MM.1S (cell line): ENCODE results near the gene LMTK2.

Experiments used
- DNase-seq: peaks from one replicate; pipeline ENCODE4 v3.0.0-alpha.2; 2015
- H2AFZ ChIP-seq: fragments of 300-600 bp; sonication (generic); 2 replicates; pipeline ENCODE4 v1.6.0; 2016; ENCODE audit warnings: antibody characterized with exemption, low read length
- H3F3A ChIP-seq: fragments of 300-600 bp; sonication (generic); 2 replicates; pipeline ENCODE4 v1.6.1; 2016; ENCODE audit warnings: mild to moderate bottlenecking, antibody characterized with exemption, low read length, moderate library complexity, mixed read lengths; ENCODE audit not compliant: insufficient read depth
- H3K27ac ChIP-seq: fragments of 300-600 bp; sonication (generic); 2 replicates; pipeline ENCODE4 v1.5.1; 2016; ENCODE audit warnings: mild to moderate bottlenecking, low read length
- H3K27me3 ChIP-seq: fragments of 300-600 bp; sonication (generic); replicated peaks from 2 replicates; pipeline ENCODE4 v1.6.0; 2016; ENCODE audit warnings: low read length; ENCODE audit not compliant: insufficient read depth
- H3K36me3 ChIP-seq: fragments of 300-600 bp; sonication (generic); replicated peaks from 2 replicates; pipeline ENCODE4 v1.6.1; 2016; ENCODE audit warnings: mild to moderate bottlenecking, low read length, mixed read lengths; ENCODE audit not compliant: insufficient read depth
- H3K4me1 ChIP-seq: fragments of 300-600 bp; sonication (generic); 2 replicates; pipeline ENCODE4 v1.6.1; 2016; ENCODE audit warnings: low read length, mixed read lengths
- H3K4me2 ChIP-seq: fragments of 300-600 bp; sonication (generic); 2 replicates; pipeline ENCODE4 v1.6.0; 2016; ENCODE audit warnings: low read depth, low read length
- H3K4me3 ChIP-seq: fragments of 300-600 bp; sonication (generic); 2 replicates; pipeline ENCODE4 v1.5.1; 2016; ENCODE audit warnings: low read length, mixed read lengths
- H3K79me2 ChIP-seq: fragments of 300-600 bp; sonication (generic); 2 replicates; pipeline ENCODE4 v1.6.1; 2016; ENCODE audit warnings: mixed run types, low read length, mixed read lengths
- H3K9ac ChIP-seq: fragments of 300-600 bp; sonication (generic); 2 replicates; pipeline ENCODE4 v1.6.1; 2016; ENCODE audit warnings: low read length, mixed read lengths
- H3K9me2 ChIP-seq: fragments of 300-600 bp; sonication (generic); replicated peaks from 2 replicates; pipeline ENCODE4 v1.6.1; 2016; ENCODE audit warnings: mild to moderate bottlenecking, low read length, mixed read lengths; ENCODE audit not compliant: insufficient read depth
- H3K9me3 ChIP-seq: fragments of 300-600 bp; sonication (generic); replicated peaks from 2 replicates; pipeline ENCODE4 v1.6.1; 2016; ENCODE audit warnings: mild to moderate bottlenecking, low read length, mixed read lengths; ENCODE audit not compliant: insufficient read depth
- H4K20me1 ChIP-seq: fragments of 300-600 bp; sonication (generic); 2 replicates; pipeline ENCODE4 v1.6.1; 2016; ENCODE audit warnings: mild to moderate bottlenecking, low read length, moderate library complexity, mixed read lengths; ENCODE audit not compliant: insufficient read depth
- EZH2 ChIP-seq: fragments of 300-600 bp; sonication (generic); optimal IDR thresholded peaks from 2 replicates; pipeline ENCODE3; 2017; ENCODE audit warnings: low read depth, mild to moderate bottlenecking, antibody characterized with exemption, low read length, mixed read lengths
- EZH2phosphoT487 ChIP-seq: fragments of 300-600 bp; sonication (generic); IDR thresholded peaks from 2 replicates; pipeline ENCODE4 v1.6.1; 2018; ENCODE audit warnings: antibody characterized with exemption, low read length
- TF ChIP-seq, protein P1 (sequence below): fragments of 300-600 bp; sonication (generic); IDR thresholded peaks from 2 replicates; pipeline ENCODE4 v1.5.1; 2016; ENCODE audit warnings: antibody characterized with exemption, low read length, mixed read lengths

Gene LMTK2

DNA sequence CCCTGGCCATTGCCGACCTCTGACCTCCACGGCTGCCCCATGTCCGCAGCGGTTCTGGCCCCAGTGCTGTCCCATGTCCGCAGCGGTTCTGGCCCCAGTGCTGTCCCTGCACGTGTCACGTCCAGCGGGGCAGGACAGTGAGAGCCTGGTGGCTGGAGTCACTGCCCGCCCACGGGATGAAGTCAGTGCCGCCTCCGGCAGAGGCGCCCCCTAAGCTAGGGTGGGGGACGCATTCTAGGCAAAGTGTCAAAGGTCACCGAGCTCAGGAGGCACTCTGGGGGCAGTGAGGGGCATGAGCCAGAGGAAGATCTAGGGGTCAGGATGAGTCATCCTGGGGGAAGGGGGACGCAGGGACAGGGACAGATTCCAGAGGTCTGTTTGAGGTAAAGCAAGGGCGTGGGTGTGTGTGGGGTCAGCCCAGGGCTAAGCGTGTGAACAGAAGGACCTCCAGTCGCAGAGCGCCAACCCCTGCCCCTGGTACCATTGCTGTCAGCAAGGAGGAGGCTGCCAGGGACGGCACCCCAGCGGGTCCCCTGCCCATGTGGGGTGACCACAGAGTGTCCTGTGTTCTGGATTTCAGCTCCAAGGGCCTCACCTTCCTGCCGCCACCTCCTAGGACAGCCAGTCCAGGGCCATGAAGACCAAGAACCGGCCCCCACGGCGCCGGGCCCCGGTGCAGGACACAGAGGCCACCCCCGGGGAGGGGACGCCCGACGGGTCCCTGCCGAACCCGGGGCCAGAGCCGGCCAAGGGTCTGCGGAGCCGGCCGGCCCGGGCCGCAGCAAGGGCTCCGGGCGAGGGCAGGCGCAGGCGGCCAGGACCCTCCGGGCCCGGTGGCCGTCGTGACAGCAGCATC, 105.2 kb downstream of the LMTK2 start:
- TF ChIP-seq EZH2phosphoT487, result no peak
- no peak for TF ChIP-seq EZH2
- TF ChIP-seq, protein P1, sequence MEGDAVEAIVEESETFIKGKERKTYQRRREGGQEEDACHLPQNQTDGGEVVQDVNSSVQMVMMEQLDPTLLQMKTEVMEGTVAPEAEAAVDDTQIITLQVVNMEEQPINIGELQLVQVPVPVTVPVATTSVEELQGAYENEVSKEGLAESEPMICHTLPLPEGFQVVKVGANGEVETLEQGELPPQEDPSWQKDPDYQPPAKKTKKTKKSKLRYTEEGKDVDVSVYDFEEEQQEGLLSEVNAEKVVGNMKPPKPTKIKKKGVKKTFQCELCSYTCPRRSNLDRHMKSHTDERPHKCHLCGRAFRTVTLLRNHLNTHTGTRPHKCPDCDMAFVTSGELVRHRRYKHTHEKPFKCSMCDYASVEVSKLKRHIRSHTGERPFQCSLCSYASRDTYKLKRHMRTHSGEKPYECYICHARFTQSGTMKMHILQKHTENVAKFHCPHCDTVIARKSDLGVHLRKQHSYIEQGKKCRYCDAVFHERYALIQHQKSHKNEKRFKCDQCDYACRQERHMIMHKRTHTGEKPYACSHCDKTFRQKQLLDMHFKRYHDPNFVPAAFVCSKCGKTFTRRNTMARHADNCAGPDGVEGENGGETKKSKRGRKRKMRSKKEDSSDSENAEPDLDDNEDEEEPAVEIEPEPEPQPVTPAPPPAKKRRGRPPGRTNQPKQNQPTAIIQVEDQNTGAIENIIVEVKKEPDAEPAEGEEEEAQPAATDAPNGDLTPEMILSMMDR, result no peak
- no peaks in the 10 kb centered on the region for H3K4me1 ChIP-seq
- peak overlapping the region; percentile 23; the same call in 1 of the 2 replicates for H3K27ac ChIP-seq
- no peaks in the 10 kb centered on the region for H3K9me3 ChIP-seq
- peak overlapping the region; percentile 83 for H3K4me2 ChIP-seq
- H3F3A ChIP-seq, result peaks cover 9% of the 10 kb centered on the region; the same call in 1 of the 2 replicates
- H3K79me2 ChIP-seq, result peaks cover 25% of the 10 kb centered on the region
- H3K9me2 ChIP-seq, result no peaks in the 10 kb centered on the region
- peak overlapping the region; percentile 68 for H2AFZ ChIP-seq
- no peak for DNase-seq
- H3K9ac ChIP-seq, result peak overlapping the region; percentile 94
- peak overlapping the region; percentile 83 for H3K4me3 ChIP-seq
- no peaks in the 10 kb centered on the region for H3K36me3 ChIP-seq
- no peaks in the 10 kb centered on the region for H3K27me3 ChIP-seq
- H4K20me1 ChIP-seq, result no peaks in the 10 kb centered on the region

DNA sequence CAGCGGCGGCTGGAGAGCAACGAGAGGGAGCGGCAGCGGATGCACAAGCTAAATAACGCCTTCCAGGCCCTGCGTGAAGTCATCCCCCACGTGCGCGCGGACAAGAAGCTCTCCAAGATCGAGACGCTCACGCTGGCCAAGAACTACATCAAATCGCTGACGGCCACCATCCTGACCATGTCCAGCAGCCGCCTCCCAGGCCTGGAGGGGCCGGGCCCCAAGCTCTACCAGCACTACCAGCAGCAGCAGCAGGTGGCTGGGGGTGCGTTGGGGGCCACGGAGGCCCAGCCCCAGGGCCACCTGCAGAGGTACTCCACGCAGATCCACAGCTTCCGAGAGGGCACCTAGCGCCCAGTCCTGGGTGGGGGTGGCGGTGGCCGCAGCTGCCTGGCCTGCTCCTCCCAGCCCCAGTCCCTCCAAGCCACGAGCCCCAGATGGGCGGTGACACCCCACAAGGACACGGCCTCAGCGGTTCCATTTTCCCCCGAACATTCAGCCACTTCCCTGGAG, 105.9 kb downstream of the LMTK2 start:
- no peak for DNase-seq
- H3K9me2 ChIP-seq, result no peaks in the 10 kb centered on the region
- no peaks in the 10 kb centered on the region for H4K20me1 ChIP-seq
- H3K4me1 ChIP-seq, result no peaks in the 10 kb centered on the region
- no peaks in the 10 kb centered on the region for H3K27me3 ChIP-seq
- peaks cover 9% of the 10 kb centered on the region; the same call in 1 of the 2 replicates for H3F3A ChIP-seq
- H3K9me3 ChIP-seq, result no peaks in the 10 kb centered on the region
- H3K79me2 ChIP-seq, result peaks cover 25% of the 10 kb centered on the region
- TF ChIP-seq, protein P1, result no peak
- TF ChIP-seq EZH2 (no peak), EZH2phosphoT487 (no peak)
- no peak overlapping the region for H3K4me3 ChIP-seq
- H3K36me3 ChIP-seq, result no peaks in the 10 kb centered on the region
- no peak overlapping the region for H2AFZ ChIP-seq
- H3K9ac ChIP-seq, result no peak overlapping the region
- no peak overlapping the region for H3K4me2 ChIP-seq
- H3K27ac ChIP-seq, result no peak overlapping the region

DNA sequence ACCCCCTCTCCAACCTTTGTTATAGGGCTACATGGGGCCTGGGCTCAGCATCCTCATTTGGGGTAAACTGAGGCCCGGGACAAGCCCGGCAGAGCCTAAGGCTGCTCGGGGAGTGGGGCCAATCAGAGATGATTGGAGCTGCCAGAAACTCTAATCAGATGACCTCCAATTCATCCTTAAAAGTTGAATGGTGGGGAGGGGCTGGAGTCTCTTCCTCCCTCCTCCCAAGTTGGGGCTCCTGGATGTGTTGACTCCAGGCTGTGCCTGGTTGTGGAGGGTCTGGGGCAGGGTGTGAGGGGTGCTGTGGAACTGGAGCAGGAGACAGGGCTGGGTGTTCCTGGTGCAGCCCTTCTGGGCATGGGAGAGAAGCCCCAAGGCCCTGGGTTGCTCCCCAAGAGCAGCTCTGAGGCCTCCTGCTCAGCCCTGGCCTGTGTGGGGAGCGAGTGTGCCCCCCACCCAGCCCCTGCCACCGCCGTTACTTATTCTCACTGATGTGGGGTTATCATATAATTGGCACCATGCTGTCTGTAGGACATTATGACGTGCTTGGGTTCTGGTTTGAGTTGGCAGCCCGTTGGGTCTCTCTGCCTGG, 106.7 kb downstream of the LMTK2 start:
- H3K4me3 ChIP-seq, result no peak overlapping the region
- no peaks in the 10 kb centered on the region for H4K20me1 ChIP-seq
- H3K9me3 ChIP-seq, result no peaks in the 10 kb centered on the region
- no peaks in the 10 kb centered on the region for H3K9me2 ChIP-seq
- DNase-seq, result no peak
- no peak overlapping the region for H3K27ac ChIP-seq
- H3K4me1 ChIP-seq, result no peaks in the 10 kb centered on the region
- no peaks in the 10 kb centered on the region for H3K36me3 ChIP-seq
- no peak overlapping the region for H3K4me2 ChIP-seq
- H3K9ac ChIP-seq, result no peak overlapping the region
- TF ChIP-seq EZH2 (no peak), EZH2phosphoT487 (no peak)
- TF ChIP-seq, protein P1, result no peak
- no peaks in the 10 kb centered on the region for H3K27me3 ChIP-seq
- peaks cover 4% of the 10 kb centered on the region; the same call in 1 of the 2 replicates for H3F3A ChIP-seq
- peaks cover 25% of the 10 kb centered on the region for H3K79me2 ChIP-seq
- H2AFZ ChIP-seq, result no peak overlapping the region
